ENCODE data around the gene SERPINE2. TPM values are rescaled to one million over a fixed set of nuclear protein-coding genes. Genes with fewer than 3 reads are reported as not detected.

SERPINE2 gene
- total RNA-seq, 1 donor from 2014 or later: 10.9 TPM

- no peak for DNase-seq (ENCODE audit: low spot score)
Measured at GRCh38 chr2:223976635-223977226, 62.4 kb downstream of the SERPINE2 start.

- DNase-seq (ENCODE audit: low spot score): no peak
Measured at GRCh38 chr2:223973606-223974005, 65.5 kb downstream of the SERPINE2 start.

- DNase-seq (ENCODE audit: low spot score): no peak
Measured at GRCh38 chr2:223972656-223973102, 66.4 kb downstream of the SERPINE2 start.

GRCh38 chr2:223971731-223972130 is 67.4 kb downstream of the SERPINE2 start:
- DNase-seq (ENCODE audit: low spot score): no peak

GRCh38 chr2:223970343-223971128 is 68.5 kb downstream of the SERPINE2 start:
- DNase-seq (ENCODE audit: low spot score): no peak

- no peak for DNase-seq (ENCODE audit: low spot score)
Measured at GRCh38 chr2:223969856-223970255, 69.2 kb downstream of the SERPINE2 start.

GRCh38 chr2:223969315-223969714 is 69.8 kb downstream of the SERPINE2 start:
- no peak for DNase-seq (ENCODE audit: low spot score)

GRCh38 chr2:223967981-223968380 is 71.1 kb downstream of the SERPINE2 start:
- DNase-seq (ENCODE audit: low spot score): no peak

GRCh38 chr2:223959688-223960087 is 79.4 kb downstream of the SERPINE2 start:
- no peak for DNase-seq (ENCODE audit: low spot score)

GRCh38 chr2:223957092-223957851 is 81.8 kb downstream of the SERPINE2 start, which contains the start of gene MRPL44:
MRPL44 (plus strand) TSS chr2:223957463; CDS start chr2:223957473, 10 bp downstream.
- DNase-seq (ENCODE audit: low spot score): peak; percentile 98

- DNase-seq (ENCODE audit: low spot score): no peak
Measured at GRCh38 chr2:223956300-223956699, 82.8 kb downstream of the SERPINE2 start.

GRCh38 chr2:223954401-223954800 is 84.7 kb downstream of the SERPINE2 start:
- no peak for DNase-seq (ENCODE audit: low spot score)

GRCh38 chr2:223952280-223952968 is 86.7 kb downstream of the SERPINE2 start:
- no peak for DNase-seq (ENCODE audit: low spot score)

- DNase-seq (ENCODE audit: low spot score): no peak
Measured at GRCh38 chr2:223950448-223951347, 88.4 kb downstream of the SERPINE2 start.

GRCh38 chr2:223949241-223949840 is 89.7 kb downstream of the SERPINE2 start:
- no peak for DNase-seq (ENCODE audit: low spot score)

- no peak for DNase-seq (ENCODE audit: low spot score)
Measured at GRCh38 chr2:223947711-223948205, 91.3 kb downstream of the SERPINE2 start.

- DNase-seq (ENCODE audit: low spot score): no peak
Measured at GRCh38 chr2:223945755-223946154, 93.3 kb downstream of the SERPINE2 start.

- DNase-seq (ENCODE audit: low spot score): peak; percentile 89
Measured at GRCh38 chr2:223944703-223945531, 94.2 kb downstream of the SERPINE2 start, which contains the start of gene WDFY1. WDFY1 (minus strand) TSS chr2:223945335; CDS start chr2:223945284, 51 bp downstream.

GRCh38 chr2:223944166-223944702 is 94.9 kb downstream of the SERPINE2 start:
- DNase-seq (ENCODE audit: low spot score): peak; percentile 51
